NB4 (cell line): ENCODE results near the gene STC2.

Source experiments
- DNase-seq: peaks from one replicate; pipeline ENCODE4 v3.0.0; 2010; ENCODE audit warnings: low read depth
- H3K4me3 ChIP-seq: one replicate; pipeline ENCODE4 v1.5.1; 2011; ENCODE audit warnings: mild to moderate bottlenecking, low read depth, low read length, moderate library complexity
- CTCF ChIP-seq: IDR thresholded peaks from one replicate; pipeline ENCODE4 v1.5.1; 2012; ENCODE audit warnings: low read depth, low read length
- MAX ChIP-seq: IDR thresholded peaks from 2 replicates; pipeline ENCODE4 v1.6.1; 2011; ENCODE audit warnings: low read depth, low read length
- MYC ChIP-seq: IDR thresholded peaks from 2 replicates; pipeline ENCODE4 v1.6.1; 2011; ENCODE audit warnings: low read depth, low read length
- POLR2A ChIP-seq: IDR thresholded peaks from 2 replicates; pipeline ENCODE4 v1.6.1; 2011; ENCODE audit warnings: mild to moderate bottlenecking; ENCODE audit not compliant: insufficient read length; ENCODE audit errors: extremely low read depth

The STC2 gene

GRCh38 chr5:173330338-173331206 is 2.4 kb upstream of the STC2 start:
- no peak for DNase-seq
- no peak overlapping the region for H3K4me3 ChIP-seq
- no peak for TF ChIP-seq POLR2A
- no peak for TF ChIP-seq CTCF
- TF ChIP-seq MYC, result no peak
- TF ChIP-seq MAX, result no peak

- TF ChIP-seq MAX (0 out of 2 replicates have a peak, but pooled peaks have one; percentile 32), POLR2A (no peak), CTCF (no peak), MYC (peak; percentile 73)
- peak; percentile 26 for DNase-seq
- H3K4me3 ChIP-seq, result no peak overlapping the region
Observed at GRCh38 chr5:173329491-173330337, 1.5 kb upstream of the STC2 start.

- DNase-seq, result peak; percentile 43
- peak overlapping the region; percentile 34 for H3K4me3 ChIP-seq
Observed at GRCh38 chr5:173328844-173329490, 753 bp upstream of the STC2 start.

GRCh38 chr5:173327084-173327947 is 898 bp downstream of the STC2 start:
- H3K4me3 ChIP-seq, result peak overlapping the region; percentile 21
- TF ChIP-seq MYC (no peak), POLR2A (no peak), MAX (no peak), CTCF (no peak)
- DNase-seq, result peak; percentile 40

More at GRCh38 chr5:173328844-173329490, 753 bp upstream of the STC2 start:
- TF ChIP-seq CTCF (no peak), MAX (no peak), MYC (no peak), POLR2A (no peak)

- peak overlapping the region; percentile 7 for H3K4me3 ChIP-seq
- DNase-seq, result peak; percentile 33
- TF ChIP-seq MAX (no peak), POLR2A (no peak), MYC (no peak), CTCF (no peak)
Observed at GRCh38 chr5:173326501-173326960, 1.7 kb downstream of the STC2 start.
